ENCODE data around the gene SUGCT.
"Not testable (repeated sequence)": the region's sequence is repeated elsewhere in the genome, so short reads cannot be mapped to it uniquely, and the experiment has no call there.

The SUGCT gene

DNA sequence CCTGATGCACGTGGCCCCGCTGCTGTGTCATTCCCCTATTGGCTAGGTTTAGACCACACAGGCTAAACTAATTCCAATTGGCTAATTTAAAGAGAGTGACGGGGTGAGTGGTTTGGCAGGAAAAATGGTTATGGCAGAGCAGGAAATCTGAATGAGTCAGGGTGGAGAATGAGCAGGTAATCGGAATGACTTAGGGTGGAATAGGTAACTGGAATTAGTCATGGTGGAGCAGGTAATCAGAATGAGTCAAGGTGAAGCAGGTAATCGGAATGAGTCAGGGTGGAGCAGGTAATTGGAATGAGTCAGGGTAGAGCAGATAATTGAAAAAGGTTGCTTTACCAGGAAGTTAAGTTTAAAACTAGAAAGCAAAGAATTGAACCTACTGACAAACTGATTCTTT, 7.1 kb downstream of the SUGCT start:
- not testable (repeated sequence) for DNase-seq

DNA sequence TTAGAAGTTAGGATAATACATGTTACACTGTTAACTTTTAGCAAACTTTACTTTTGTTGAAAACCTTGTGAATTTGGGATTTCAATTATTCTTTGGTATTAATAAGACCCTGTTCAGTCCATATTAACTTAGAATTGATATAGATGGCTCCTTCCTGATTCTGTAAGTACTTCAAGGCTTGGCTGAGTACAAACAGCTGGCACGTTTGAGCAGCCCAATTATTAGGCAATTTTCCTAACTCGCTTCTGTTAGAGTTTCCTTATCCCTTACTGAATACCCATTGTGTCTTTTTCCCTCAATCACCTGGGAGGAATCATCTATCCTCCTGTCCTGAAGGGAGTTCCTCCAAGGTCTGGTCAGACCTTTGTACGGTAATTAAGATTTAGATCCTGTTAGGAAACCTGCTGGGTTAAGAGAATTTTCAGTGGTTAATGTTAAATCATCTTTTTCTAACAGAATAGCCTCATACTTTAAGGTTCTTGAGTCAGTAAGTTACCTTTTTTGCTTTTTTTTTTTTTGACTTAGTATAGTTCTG, 10.9 kb downstream of the SUGCT start:
- not testable (repeated sequence) for DNase-seq

DNA sequence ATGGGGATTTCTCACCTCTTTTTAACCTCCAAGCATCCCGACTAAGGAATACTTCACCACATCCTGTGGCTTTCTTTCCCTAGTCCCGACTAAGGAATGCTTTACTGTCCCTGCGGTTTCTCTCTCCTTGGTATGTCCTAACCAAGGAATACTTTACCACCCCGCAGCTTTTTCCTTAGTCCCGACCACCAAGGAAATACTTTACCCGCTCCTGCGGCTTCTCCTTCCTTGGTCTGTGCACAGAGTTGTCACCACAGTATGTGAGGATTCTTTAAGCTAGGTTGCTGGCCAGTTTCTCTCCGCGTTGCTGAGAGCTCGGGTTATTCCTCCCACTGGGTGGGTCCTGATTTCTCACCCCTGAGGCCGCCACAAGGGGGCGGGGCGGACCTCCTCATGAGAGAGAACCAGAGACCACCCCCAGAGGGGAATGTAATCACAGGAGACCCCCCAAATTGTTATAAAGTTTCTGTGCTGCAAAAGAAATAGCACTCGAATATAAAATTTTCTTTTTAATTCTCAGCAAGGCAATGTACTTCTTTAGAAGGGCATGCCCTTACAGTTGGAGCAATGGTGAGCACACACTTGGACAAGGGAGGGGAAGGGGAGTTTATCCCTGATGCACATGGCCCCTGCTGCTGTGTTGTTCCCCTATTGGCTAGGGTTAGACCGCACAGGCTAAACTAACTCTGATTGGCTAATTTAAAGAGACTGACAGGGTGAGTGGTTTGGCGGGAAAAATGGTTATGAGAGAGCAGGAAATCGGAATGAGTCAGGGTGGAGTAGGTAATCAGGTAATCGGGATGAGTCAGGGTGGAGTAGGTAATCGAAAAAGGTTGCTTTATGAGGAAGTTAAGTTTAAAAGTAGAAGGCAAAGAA, 12.8 kb downstream of the SUGCT start:
- DNase-seq = no peak

DNA sequence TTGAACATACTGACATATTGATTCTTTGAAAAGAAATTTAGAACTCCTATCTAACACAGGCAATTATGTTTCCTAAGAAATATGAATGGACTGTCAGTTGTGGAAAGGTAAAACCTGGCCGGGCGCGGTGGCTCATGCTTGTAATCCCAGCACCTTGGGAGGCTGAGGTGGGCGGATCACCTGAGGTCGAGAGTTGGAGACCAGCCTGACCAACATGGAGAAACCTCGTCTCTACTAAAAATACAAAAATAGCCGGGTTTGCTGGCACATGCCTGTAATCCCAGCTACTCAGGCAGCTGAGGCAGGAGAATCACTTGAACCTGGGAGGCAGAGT, 13.4 kb downstream of the SUGCT start:
- not testable (repeated sequence) for DNase-seq

DNA sequence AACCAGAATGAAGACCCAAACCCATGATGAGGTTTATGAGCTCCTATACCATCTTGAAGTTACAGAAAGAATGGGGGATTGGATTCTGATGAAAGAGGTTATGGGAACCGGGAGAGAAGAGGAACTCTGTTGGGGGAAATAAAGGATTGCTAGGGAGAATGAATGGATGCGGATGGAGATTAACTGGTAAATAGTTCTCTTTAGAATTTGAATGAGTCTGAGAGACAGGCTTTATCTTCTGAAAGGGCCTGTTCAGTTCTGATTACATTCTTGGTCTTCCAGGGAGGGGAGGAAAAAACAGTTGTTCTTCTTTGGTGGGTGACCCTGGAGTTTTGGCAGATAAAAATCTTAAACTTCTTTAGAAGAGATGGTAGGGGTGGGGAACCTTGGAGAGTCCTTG, 13.9 kb downstream of the SUGCT start:
- no peak for DNase-seq

DNA sequence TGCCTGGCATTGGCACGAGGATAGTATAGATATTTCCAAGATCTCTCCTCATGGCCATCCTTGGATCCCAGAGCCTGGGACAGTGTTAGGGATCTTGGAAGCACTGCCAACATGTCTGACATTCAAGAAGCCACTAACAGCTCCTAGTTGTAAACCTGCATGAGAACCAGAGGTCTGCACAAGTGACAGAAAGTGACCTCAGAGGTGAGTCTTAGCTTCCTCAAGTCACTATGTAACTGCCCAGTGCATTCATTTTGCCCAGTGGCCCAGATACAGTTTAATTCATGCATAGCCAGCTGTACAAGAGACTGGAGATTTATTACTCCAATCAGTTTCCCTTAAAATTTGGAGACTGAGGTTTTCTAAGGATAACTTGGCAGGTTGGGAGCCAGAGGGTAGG, 16.7 kb downstream of the SUGCT start:
- no peak for DNase-seq

DNA sequence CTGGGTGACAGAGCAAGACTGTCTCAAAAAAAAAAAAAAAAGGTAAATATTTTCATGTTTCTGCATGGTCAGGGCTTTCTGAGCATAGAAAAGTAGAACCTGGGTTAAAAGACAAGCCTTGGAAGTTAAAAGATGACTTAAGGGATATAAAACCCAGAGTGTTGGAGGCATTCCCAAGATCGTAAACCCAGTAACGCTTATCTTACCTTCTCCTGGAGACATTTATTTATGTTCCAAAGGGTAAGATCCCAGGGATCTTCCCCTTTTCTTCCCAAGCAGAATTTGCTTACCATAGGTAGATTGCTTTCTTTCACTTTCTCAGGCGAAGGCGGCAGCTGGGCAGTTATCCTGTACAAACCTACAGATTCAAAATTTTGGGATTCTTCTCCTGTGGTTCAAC, 22.2 kb downstream of the SUGCT start:
- DNase-seq = no peak

DNA sequence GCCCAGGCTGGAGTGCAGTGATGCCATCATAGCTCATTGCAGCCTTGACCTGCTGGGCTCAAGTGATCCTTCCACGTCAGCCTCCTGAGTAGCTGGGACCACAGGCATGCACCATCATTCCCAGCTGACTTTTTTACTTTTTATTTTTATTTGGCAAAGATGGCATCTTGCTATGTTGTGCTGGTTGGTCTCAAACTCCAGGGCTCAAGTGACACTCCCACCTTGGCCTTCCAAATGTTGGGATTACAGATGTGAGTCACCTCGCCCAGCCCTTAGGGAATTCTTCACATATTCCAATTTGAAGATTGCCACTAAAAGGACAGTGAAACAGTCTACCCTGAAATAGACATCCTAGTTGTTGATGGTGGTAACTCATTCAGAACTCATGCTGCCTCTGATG, 27.7 kb downstream of the SUGCT start:
- no peak for DNase-seq

DNA sequence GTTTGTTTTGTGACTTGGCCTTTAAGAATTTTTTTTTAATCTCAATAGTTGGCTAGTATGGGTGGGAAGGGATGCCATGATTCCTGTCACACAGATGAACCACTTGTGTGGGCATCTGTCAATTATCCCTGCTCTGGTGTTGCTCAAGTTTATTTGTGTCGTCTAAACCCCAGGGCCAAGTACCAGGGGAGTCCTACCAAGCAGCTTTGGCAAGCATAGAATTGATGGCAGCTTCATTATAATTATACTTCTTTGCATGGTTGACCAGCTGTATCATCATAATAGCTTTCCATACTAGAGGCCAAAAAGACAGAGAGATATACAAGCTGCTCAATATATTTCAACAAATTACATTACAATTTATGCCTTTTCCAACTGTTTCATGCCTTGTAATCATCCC, 30.4 kb downstream of the SUGCT start:
- DNase-seq = no peak

DNA sequence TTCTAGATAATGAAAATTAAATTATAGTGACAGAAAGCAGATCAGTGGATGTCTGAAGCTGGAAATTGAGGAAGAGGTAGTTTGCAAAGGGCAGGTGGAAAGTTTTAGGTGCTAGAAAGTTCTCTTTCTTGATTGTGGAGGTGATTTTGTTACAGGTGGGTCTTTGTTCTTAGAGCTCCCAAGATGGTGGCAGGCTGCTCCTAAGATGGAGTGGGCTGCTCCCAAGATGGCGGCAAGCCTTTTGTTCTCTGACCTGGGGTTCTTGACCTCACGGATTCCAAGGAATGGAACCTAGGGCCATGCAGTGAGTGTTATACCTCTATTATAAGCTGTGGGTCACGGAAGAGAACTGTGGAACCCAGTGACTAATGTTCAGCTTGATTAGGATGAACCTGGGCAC, 32.5 kb downstream of the SUGCT start:
- no peak for DNase-seq

DNA sequence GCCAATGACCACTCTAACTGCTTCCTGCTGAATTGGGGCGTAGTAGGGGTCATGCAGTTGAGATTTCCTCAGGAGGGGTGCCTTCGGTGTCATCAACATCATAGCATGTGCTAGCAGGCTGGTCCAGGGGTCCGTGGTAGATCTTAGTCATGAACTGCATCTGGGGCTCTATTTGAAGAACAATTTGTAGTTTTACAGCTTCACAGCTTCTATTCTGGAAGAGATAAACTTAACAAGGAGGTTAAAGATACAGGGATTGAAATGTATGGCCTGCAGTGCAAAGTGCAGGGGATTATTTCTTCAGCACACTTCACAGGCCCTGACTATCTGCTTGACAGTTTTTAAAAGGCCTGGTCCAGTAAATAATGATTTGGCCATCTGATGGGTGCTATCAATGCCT, 33.5 kb downstream of the SUGCT start:
- not testable (repeated sequence) for DNase-seq

DNA sequence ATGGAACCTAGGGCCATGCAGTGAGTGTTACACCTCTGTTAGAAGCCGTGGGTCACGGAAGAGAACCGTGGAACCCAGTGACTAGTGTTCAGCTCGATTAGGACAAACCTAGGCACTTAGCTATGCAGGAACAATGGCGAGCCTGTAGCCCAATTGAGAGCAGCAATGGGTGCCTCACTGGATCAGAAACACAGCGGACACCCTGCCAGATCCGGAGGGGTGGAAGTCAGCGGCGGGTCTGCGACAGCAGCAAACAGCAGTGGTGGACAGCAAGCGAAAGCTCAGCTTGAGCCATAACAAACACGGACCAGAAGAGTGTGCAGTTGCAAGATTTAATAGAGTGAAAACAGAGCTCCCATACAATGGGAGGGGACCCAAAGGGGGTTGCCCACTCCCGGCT, 38.3 kb downstream of the SUGCT start:
- not testable (repeated sequence) for DNase-seq

DNA sequence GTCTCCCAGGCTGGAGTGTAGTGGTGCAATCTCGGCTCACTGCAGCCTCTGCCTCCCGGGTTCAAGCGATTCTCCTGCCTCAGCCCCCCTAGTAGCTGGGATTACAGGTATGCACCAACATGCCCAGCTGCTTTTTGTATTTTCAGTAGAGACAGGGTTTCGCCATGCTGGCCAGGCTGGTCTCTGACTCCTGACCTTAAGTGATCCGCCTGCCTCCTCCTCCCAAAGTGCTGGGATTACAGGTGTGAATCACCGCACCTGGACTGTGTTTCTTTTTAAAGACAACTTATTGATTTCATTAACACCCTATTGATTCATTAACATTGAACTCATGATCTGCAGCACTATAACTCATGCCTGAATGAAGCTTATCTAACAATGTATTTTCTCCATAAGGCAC, 40.5 kb downstream of the SUGCT start:
- not testable (repeated sequence) for DNase-seq

DNA sequence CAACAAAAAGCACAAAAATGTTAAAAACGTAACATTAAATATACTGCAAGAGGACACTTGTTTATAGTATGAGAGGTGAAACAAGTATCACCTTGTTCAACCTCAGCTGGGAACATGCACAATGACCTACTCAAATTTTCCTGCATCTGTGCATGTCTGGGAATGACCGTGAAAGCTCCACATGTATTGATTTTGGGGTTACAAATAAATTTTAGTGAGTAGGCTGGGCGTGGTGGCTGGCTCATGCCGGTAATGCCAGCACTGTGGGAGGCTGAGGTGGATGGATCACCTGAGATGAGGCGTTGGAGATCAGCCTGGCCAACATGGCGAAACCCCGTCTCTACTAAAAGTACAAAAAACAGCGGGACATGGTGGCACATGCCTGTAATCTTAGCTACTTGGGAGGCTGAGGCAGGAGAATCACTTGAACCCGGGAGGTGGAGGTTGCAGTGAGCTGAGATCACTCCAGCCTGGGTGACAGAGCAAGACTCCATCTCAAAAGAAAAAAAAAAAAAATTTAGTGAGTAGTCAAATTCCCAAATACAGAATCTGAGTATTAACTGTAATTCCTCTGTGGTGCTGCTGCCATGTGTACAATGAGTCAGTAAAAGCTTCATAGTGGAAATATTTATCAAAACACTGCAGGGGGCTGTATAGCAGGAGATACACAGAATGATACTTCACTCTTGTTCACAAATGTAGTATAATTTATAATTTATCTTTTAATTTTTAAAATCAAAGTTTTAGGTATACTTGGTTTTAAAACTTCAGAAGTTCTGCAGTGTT, 41.1 kb downstream of the SUGCT start:
- DNase-seq = no peak

DNA sequence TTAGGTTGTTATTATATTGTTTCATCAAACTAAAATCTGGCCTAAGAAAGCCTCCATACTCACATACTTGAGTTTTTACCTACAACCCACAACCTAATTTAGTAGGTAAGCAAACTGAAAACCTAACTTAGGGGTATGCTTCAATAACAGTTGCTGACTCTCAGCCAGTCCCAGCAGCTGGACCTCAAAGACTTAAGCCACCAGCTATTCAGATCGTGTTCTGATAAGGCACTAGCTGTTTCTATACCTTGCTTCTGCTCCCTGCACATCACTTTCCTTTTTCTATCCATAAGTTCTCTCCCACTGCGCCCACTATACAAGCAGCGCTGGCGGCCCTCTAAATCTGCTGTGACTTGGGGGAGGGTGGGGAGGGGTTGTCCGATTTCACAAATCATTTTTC, 42.3 kb downstream of the SUGCT start:
- DNase-seq = no peak

DNA sequence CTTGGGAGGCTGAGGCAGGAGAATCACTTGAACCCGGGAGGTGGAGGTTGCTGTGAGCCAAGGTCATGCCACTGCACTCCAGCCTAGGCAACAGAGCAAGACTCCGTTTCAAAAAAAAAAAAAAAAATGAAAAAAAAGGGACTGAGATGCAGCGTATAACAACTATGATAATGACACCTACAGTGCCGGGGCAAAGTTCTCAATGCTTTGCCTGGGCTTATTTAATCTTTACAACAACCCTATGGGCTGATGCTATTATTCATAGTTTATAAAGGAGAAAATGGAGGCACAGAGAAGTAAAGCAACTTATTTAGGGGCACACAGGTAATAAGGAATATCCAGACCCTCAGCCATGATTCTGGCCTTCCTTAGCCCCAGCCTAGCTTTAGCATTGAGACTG, 47.6 kb downstream of the SUGCT start:
- no peak for DNase-seq

DNA sequence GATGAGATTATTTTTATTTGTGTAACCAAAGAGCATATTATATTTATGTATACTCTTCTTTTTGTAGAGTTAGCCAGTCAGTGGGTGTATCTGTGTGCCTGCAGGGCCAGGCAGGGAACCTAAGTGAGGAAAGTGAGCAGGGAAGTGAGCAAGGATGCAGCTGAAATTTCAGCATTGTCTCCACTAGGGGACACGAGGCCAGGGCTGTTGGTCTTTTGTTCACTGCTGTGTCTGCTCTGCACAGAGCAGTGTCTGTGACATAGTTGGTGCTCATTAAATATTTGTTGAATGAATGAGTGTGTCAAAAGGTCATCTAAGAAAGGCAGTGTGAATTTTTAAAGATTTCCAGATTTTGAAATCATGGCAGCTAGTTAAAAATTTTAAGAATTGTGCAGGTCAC, 51.8 kb downstream of the SUGCT start:
- no peak for DNase-seq

DNA sequence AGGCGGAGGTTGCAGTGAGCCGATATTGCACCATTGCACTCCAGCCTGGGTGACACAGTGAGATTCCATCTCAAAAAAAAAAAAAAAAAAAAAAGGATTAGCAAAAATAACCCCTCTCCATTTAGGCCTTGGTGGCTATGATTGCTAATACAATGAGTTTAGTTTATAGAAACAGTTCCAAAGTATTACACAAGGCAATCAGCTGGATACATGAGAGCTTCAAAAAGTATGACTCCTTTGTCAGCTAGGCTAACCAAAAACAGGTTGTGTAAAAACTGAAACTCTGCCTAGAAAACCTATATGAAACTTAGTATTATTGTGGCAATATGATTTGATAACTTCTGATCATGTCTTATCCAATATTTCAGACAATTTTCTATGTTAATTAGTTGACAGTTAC, 57.2 kb downstream of the SUGCT start:
- no peak for DNase-seq

DNA sequence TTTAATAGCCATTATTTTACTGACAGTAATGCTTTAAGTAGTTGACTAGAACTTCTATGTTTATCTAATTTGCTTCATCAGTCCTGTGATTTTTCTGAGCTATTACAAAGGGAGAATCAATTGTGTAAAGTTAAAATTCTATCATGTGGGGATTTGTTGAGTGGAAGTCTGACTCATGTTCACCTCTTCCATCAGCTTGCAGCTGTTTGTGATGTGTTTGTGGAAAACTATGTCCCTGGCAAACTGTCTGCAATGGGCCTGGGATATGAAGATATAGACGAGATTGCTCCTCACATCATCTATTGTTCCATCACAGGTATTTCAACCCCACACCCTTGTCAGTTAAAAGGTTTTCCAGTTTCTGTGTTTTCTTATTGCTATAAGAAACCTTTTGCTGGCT, 59.9 kb downstream of the SUGCT start:
- no peak for DNase-seq

DNA sequence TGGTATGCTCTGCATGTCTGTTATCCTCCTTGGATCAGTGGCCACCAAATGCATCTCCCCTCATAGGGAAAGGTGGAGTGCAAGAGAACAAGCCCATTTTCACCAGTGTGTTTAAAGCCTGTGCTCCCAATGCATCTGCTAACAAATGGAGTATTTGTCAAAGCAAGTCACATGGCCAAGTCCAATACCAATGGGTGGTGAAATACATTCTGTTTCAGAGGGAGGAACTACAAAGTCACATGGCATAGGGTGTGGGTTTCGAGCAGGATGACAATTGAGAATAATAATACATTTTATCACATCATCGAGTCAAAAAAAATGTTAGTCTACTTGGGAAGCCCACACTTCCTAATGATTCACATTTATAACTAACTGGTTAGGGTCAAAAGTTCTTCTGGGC, 62.7 kb downstream of the SUGCT start:
- DNase-seq = no peak

DNA sequence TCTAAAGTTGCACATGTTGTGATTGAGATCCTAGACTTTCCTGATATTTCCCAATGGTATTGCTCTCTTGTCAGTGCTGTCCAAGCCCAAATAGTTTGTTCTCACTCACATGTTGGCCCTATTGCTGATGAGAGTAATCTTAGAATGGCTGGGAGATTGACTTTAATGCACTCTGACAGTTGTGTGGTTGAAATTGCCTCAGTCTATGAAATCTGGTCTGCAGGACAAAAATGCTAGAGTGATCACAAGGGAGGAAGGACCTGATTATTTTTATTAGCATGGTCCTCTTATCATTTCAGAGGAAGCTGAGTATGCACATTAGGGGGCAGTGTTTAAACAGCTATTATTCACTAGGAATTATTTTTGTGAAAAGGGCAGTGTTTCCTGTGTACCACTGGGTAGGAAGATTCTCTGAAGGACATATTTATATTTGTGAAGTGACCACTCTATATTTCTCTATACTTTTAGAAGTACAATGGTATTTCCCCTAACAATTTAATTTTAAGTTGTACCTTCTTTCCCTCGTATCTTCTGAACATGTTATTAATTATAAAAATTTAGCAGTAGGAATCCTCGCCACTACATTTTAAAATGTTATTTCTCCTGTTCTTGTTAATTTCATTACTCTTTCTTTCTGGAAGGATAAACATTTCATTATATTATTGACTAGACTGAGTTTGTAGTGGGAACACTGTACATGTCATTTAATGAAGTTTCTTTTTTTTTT, 64.4 kb downstream of the SUGCT start:
- DNase-seq = no peak

DNA sequence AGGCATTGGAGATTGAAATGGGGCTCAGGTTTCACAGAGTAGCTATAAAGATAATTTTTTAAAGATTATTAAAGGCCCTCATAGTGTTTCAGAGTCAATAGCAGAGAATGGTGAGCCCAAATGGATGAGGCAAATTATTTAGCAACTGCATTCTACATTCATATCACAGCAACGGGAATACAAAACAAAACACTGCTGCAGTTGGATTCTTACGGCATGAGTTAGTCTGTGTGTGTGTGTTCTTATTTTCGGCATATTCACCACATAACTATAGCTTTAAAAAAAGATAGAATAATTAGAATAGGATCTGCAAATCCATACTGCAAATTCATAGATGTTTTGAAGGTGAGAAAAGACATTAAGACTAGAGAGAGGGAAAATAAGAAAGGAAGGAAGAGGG, 66.0 kb downstream of the SUGCT start:
- no peak for DNase-seq

DNA sequence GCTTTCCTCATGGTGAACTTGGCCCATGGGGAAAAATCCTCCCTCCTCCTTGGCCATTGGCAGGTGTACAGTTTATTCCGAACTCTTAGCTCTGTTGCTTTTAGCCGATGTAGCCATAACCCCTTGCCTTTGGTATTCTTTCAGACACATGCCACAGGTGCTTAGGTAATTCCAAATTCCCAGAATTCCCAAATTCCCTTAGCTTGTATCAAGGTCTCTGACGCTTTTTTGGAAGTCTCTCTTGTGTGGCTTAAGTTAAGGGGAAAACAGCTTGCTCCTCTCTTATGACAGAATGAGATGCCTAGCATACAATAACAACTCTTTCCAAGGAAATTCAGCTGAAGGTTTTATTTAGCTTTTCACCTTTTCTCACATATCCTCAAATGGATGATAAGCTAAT, 68.0 kb downstream of the SUGCT start:
- no peak for DNase-seq

DNA sequence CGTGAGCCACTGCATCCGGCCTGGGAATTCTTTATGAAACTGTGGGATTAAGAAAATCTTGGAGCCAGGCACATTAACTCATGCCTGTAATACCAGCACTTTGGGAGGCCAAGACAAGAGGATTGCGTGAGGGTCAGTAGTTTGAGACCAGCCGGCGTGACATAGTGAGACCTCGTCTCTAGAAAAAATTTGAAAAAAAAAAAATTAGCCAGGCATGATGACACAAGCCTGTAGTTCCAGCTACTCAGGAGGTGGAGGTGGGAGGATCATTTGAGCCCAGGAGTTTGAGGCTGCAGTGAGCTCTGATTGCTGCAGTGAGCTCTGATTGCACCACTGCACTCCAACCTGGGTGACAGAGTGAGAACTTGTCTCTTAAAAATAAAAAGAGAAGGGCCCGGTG, 69.8 kb downstream of the SUGCT start:
- no peak for DNase-seq

All from NCI-H2029 treated with DMSO at 0.1 percent for 48 hours (cell line).